WERI-Rb-1 (cell line): ENCODE measurements around the gene NCAM2.

Experiments used
- DNase-seq: peaks from one replicate; pipeline ENCODE4 v3.0.0-alpha.2; 2020
- H3K27ac ChIP-seq: fragments of 250-450 bp; sonication (Bioruptor Pico); 2 replicates; pipeline ENCODE4 v1.5.1; 2020; ENCODE audit warnings: mild to moderate bottlenecking, moderate library complexity
- H3K27me3 ChIP-seq: fragments of 250-450 bp; sonication (Bioruptor Pico); 2 replicates; pipeline ENCODE4 v1.5.1; 2021; ENCODE audit warnings: mild to moderate bottlenecking, low read depth, moderate library complexity; ENCODE audit not compliant: insufficient read depth, severe bottlenecking
- H3K36me3 ChIP-seq: fragments of 250-450 bp; sonication (Bioruptor Pico); 2 replicates; pipeline ENCODE4 v1.5.1; 2020; ENCODE audit warnings: mild to moderate bottlenecking, moderate library complexity
- H3K4me3 ChIP-seq: 2 replicates; pipeline ENCODE4 v1.5.1; 2011; ENCODE audit warnings: low read depth, mild to moderate bottlenecking, control low read depth, low read length
- H3K9me3 ChIP-seq: fragments of 250-450 bp; sonication (Bioruptor Pico); 2 replicates; pipeline ENCODE4 v1.5.1; 2021; ENCODE audit warnings: mild to moderate bottlenecking, moderate library complexity; ENCODE audit not compliant: severe bottlenecking
- TF ChIP-seq, protein P1 (sequence below): IDR thresholded peaks from 2 replicates; pipeline ENCODE4 v1.5.1; 2011; ENCODE audit warnings: low read depth, mild to moderate bottlenecking, control low read depth, inconsistent platforms, low read length

Gene NCAM2

DNA sequence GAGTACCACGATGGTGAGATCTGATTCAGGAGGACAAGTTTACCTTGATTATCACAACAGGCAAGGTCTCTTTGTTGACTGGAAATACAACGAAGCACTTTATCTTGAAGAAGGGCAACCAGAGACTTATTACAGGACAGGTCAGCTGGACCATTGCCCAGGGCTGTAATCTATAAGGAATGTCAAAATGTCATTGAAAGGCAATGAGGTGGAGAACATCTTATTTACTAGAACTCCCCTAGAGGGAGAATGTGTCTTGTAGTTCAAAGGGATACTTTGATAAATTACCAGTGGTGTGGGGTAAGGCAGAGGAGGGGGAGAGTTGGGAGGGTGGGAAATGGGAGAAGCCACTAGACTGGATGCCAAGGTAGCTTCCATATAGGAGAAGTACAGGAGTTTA is 212.3 kb downstream of the NCAM2 start:
- DNase-seq = no peak
- Histone ChIP-seq H3K27ac (no peak overlapping the region), H3K27me3 (no peaks in the 10 kb centered on the region), H3K9me3 (no peaks in the 10 kb centered on the region), H3K4me3 (no peak overlapping the region), H3K36me3 (no peaks in the 10 kb centered on the region)
- TF ChIP-seq, protein P1, sequence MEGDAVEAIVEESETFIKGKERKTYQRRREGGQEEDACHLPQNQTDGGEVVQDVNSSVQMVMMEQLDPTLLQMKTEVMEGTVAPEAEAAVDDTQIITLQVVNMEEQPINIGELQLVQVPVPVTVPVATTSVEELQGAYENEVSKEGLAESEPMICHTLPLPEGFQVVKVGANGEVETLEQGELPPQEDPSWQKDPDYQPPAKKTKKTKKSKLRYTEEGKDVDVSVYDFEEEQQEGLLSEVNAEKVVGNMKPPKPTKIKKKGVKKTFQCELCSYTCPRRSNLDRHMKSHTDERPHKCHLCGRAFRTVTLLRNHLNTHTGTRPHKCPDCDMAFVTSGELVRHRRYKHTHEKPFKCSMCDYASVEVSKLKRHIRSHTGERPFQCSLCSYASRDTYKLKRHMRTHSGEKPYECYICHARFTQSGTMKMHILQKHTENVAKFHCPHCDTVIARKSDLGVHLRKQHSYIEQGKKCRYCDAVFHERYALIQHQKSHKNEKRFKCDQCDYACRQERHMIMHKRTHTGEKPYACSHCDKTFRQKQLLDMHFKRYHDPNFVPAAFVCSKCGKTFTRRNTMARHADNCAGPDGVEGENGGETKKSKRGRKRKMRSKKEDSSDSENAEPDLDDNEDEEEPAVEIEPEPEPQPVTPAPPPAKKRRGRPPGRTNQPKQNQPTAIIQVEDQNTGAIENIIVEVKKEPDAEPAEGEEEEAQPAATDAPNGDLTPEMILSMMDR = no peak

- Histone ChIP-seq H3K27ac (no peak overlapping the region), H3K27me3 (no peaks in the 10 kb centered on the region), H3K9me3 (no peaks in the 10 kb centered on the region), H3K36me3 (no peaks in the 10 kb centered on the region), H3K4me3 (no peak overlapping the region)
- TF ChIP-seq, protein P1 = no peak
- DNase-seq = no peak
These were observed 215.1 kb downstream of the NCAM2 start for GRCh38 chr21:21213297-21213696.

DNA sequence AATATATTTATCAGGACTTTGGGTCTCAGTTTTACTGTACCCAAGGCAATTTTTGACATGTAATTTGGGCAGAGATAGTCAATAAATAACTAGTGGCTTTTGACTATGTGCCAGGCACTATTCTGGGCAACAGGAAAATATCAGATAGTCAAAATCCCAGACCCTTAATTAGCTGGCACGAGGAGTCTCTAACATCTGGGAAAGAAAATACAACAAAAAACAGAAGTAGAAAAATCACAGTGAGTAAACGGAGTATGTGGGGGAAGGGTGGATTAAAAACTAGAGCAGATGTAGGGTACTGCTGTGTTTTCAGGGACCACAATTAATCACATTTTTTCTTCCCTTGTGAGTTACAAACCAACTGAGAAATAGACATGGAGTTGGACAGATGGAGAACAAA is 217.8 kb downstream of the NCAM2 start:
- Histone ChIP-seq H3K27ac (no peak overlapping the region), H3K27me3 (no peaks in the 10 kb centered on the region), H3K9me3 (no peaks in the 10 kb centered on the region), H3K4me3 (no peak overlapping the region), H3K36me3 (no peaks in the 10 kb centered on the region)
- TF ChIP-seq, protein P1 = no peak
- no peak for DNase-seq

DNA sequence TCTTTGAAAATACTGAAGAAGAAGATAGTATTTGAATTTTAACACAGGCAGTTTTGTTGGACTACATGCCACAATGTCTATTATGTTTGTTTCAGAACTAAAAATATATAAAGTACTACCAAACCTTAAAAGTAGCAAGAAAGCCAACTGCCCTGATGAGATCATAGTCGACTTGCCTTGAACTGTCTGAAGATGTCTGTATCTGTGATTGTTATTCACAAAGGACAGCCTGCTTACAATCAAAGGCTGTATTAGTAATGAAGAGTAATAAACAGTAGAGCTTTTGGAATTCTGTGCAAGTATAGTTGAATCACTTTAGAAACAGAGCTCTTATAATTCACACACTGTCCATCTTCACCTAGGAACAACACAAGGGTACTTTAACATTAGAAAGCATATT is 228.3 kb downstream of the NCAM2 start:
- no peaks in the 10 kb centered on the region for H3K9me3 ChIP-seq
- no peak overlapping the region for H3K4me3 ChIP-seq
- H3K27ac ChIP-seq = no peak overlapping the region
- H3K27me3 ChIP-seq = no peaks in the 10 kb centered on the region
- no peaks in the 10 kb centered on the region for H3K36me3 ChIP-seq
- TF ChIP-seq, protein P1 = no peak
- DNase-seq = no peak

GRCh38 chr21:21230672-21231071 is 232.5 kb downstream of the NCAM2 start:
- no peaks in the 10 kb centered on the region for H3K27me3 ChIP-seq
- no peaks in the 10 kb centered on the region for H3K9me3 ChIP-seq
- H3K36me3 ChIP-seq = no peaks in the 10 kb centered on the region
- H3K4me3 ChIP-seq = no peak overlapping the region
- DNase-seq = no peak
- H3K27ac ChIP-seq = no peak overlapping the region
- TF ChIP-seq, protein P1 = no peak

GRCh38 chr21:21231913-21232312 is 233.7 kb downstream of the NCAM2 start:
- DNase-seq = no peak
- Histone ChIP-seq H3K27ac (no peak overlapping the region), H3K36me3 (no peaks in the 10 kb centered on the region), H3K4me3 (no peak overlapping the region), H3K9me3 (no peaks in the 10 kb centered on the region), H3K27me3 (no peaks in the 10 kb centered on the region)
- TF ChIP-seq, protein P1 = no peak
